Neural progenitor cell (in vitro differentiated cells): ENCODE results near the gene UBFD1. TPM values are rescaled to one million over a fixed set of nuclear protein-coding genes. Genes with fewer than 3 reads are reported as not detected.
"Not testable (repeated sequence)": the region's sequence is repeated elsewhere in the genome, so short reads cannot be mapped to it uniquely, and the experiment has no call there.

Source experiments
- DNase-seq: peaks from one replicate; pipeline ENCODE4 v3.0.0-alpha.2; 2016; ENCODE audit warnings: low spot score
- H2AFZ ChIP-seq: fragments of 200-600 bp; sonication (generic); replicated peaks from 2 replicates; pipeline ENCODE4 v1.6.1; 2016; ENCODE audit warnings: antibody characterized with exemption
- H3F3A ChIP-seq: fragments of 200-600 bp; sonication (generic); 2 replicates; pipeline ENCODE4 v1.6.1; 2016; ENCODE audit warnings: antibody characterized with exemption, low read depth
- H3K27ac ChIP-seq: fragments of 200-600 bp; sonication (generic); 2 replicates; pipeline ENCODE4 v1.5.1; 2016; ENCODE audit warnings: mild to moderate bottlenecking
- H3K27me3 ChIP-seq: fragments of 200-600 bp; sonication (generic); 2 replicates; pipeline ENCODE4 v1.6.1; 2016; ENCODE audit warnings: mild to moderate bottlenecking, moderate library complexity
- H3K36me3 ChIP-seq: fragments of 200-600 bp; sonication (generic); 2 replicates; pipeline ENCODE4 v1.5.1; 2016
- H3K4me1 ChIP-seq: fragments of 200-600 bp; sonication (generic); 2 replicates; pipeline ENCODE4 v1.6.1; 2016; ENCODE audit warnings: mixed run types
- H3K4me2 ChIP-seq: fragments of 200-600 bp; sonication (generic); 2 replicates; pipeline ENCODE4 v1.6.1; 2016
- H3K4me3 ChIP-seq: fragments of 200-600 bp; sonication (generic); 2 replicates; pipeline ENCODE4 v1.5.1; 2016
- H3K79me2 ChIP-seq: fragments of 200-600 bp; sonication (generic); 2 replicates; pipeline ENCODE4 v1.6.1; 2016; ENCODE audit warnings: low read depth
- H3K9ac ChIP-seq: fragments of 200-600 bp; sonication (generic); 2 replicates; pipeline ENCODE4 v1.6.1; 2016
- H3K9me3 ChIP-seq: fragments of 200-600 bp; sonication (generic); 2 replicates; pipeline ENCODE4 v1.5.1; 2016; ENCODE audit warnings: low read depth
- H4K20me1 ChIP-seq: fragments of 200-600 bp; sonication (generic); 2 replicates; pipeline ENCODE4 v1.6.1; 2016; ENCODE audit warnings: low read depth
- H3K27ac Mint-ChIP-seq: 3 replicates; pipeline ENCODE4 v1.8.0; 2021; ENCODE audit warnings: mixed read lengths
- H3K27me3 Mint-ChIP-seq: 2 replicates; pipeline ENCODE4 v1.8.0; 2022; ENCODE audit warnings: low read depth, mild to moderate bottlenecking, inconsistent platforms, moderate library complexity, mixed read lengths; ENCODE audit not compliant: insufficient read depth
- H3K36me3 Mint-ChIP-seq: 3 replicates; pipeline ENCODE4 v1.8.0; 2021; ENCODE audit warnings: mixed read lengths
- H3K4me1 Mint-ChIP-seq: 3 replicates; pipeline ENCODE4 v1.8.0; 2021; ENCODE audit warnings: mixed read lengths
- H3K4me3 Mint-ChIP-seq: 3 replicates; pipeline ENCODE4 v1.8.0; 2021; ENCODE audit warnings: mild to moderate bottlenecking, moderate library complexity, mixed read lengths
- H3K9me3 Mint-ChIP-seq: 3 replicates; pipeline ENCODE4 v1.8.0; 2020; ENCODE audit warnings: mixed read lengths
- CTCF ChIP-seq: fragments of 200-600 bp; sonication (generic); IDR thresholded peaks from 2 replicates; pipeline ENCODE4 v1.5.1; 2017; ENCODE audit warnings: antibody characterized with exemption, mild to moderate bottlenecking
- EZH2 ChIP-seq: fragments of 200-600 bp; sonication (generic); IDR thresholded peaks from 2 replicates; pipeline ENCODE4 v1.6.1; 2017; ENCODE audit warnings: antibody characterized with exemption, mild to moderate bottlenecking, moderate library complexity
- EZH2phosphoT487 ChIP-seq: fragments of 200-600 bp; sonication (generic); IDR thresholded peaks from 2 replicates; pipeline ENCODE4 v1.6.1; 2017; ENCODE audit warnings: antibody characterized with exemption
- total RNA-seq: library from RNA; depleted of rRNA; stranded (reverse); fragments of >200 nt; gene quantifications from 2 replicates; pipeline ENCODE4 v1.2.3, GENCODE V29; 2015; ENCODE audit warnings: low replicate concordance

UBFD1 gene
- total RNA-seq, 1 donor from 2014 or later, result 64.9 TPM

GRCh38 chr16:23509782-23510163 is 47.8 kb upstream of the UBFD1 start:
- H3K9me3 ChIP-seq, result no peaks in the 10 kb centered on the region
- peaks cover 38% of the 10 kb centered on the region for H3K4me1 Mint-ChIP-seq
- no peaks in the 10 kb centered on the region for H3K36me3 ChIP-seq
- H3K4me3 ChIP-seq, result peak overlapping the region; percentile 91
- H3K4me1 ChIP-seq, result peaks cover 36% of the 10 kb centered on the region
- H3K36me3 Mint-ChIP-seq, result peaks cover 14% of the 10 kb centered on the region
- TF ChIP-seq EZH2phosphoT487 (no peak), EZH2 (no peak), CTCF (no peak)
- H3F3A ChIP-seq, result peaks cover 32% of the 10 kb centered on the region
- no peak overlapping the region for H2AFZ ChIP-seq
- H4K20me1 ChIP-seq, result peaks cover 50% of the 10 kb centered on the region
- peak overlapping the region; percentile 79 for H3K27ac ChIP-seq
- H3K9ac ChIP-seq, result peak overlapping the region; percentile 64
- H3K27me3 ChIP-seq, result no peaks in the 10 kb centered on the region
- H3K27me3 Mint-ChIP-seq, result no peaks in the 10 kb centered on the region
- H3K27ac Mint-ChIP-seq, result peak overlapping the region; percentile 10
- H3K4me3 Mint-ChIP-seq, result peak overlapping the region; percentile 95
- DNase-seq, result peak; percentile 87
- H3K4me2 ChIP-seq, result peak overlapping the region; percentile 93
- H3K9me3 Mint-ChIP-seq, result no peaks in the 10 kb centered on the region
- H3K79me2 ChIP-seq, result peaks cover 55% of the 10 kb centered on the region

GRCh38 chr16:23510164-23510914 is 47.2 kb upstream of the UBFD1 start, which contains the start of gene GGA2:
Gene GGA2, minus strand, starts transcription at chr16:23510494. Its CDS starts 83 bp downstream, at chr16:23510411.
- Mint-ChIP-seq H3K36me3 (peaks cover 14% of the 10 kb centered on the region), H3K4me3 (peak within 1 kb of the TSS; percentile 95), H3K27me3 (no peaks in the 10 kb centered on the region), H3K9me3 (no peaks in the 10 kb centered on the region), H3K4me1 (peaks cover 32% of the 10 kb centered on the region), H3K27ac (peak within 1 kb of the TSS; percentile 10)
- Histone ChIP-seq H3K4me3 (peak within 1 kb of the TSS; percentile 91), H2AFZ (peak within 1 kb of the TSS; percentile 76), H3K36me3 (no peaks in the 10 kb centered on the region), H3K4me1 (peaks cover 30% of the 10 kb centered on the region), H3K27ac (peak within 1 kb of the TSS; percentile 79), H4K20me1 (peaks cover 44% of the 10 kb centered on the region), H3K79me2 (peaks cover 49% of the 10 kb centered on the region), H3F3A (peaks cover 27% of the 10 kb centered on the region), H3K27me3 (no peaks in the 10 kb centered on the region), H3K9me3 (no peaks in the 10 kb centered on the region), H3K9ac (peak within 1 kb of the TSS; percentile 64), H3K4me2 (peak within 1 kb of the TSS; percentile 93)
- TF ChIP-seq EZH2phosphoT487, result no peak
- no peak for TF ChIP-seq EZH2
- TF ChIP-seq CTCF, result no peak
- peak; percentile 89 for DNase-seq

- H3K27me3 ChIP-seq, H3K27me3 Mint-ChIP-seq, DNase-seq, H3K27ac ChIP-seq, H3K9me3 Mint-ChIP-seq, H3K27ac Mint-ChIP-seq, H3K9ac ChIP-seq, H3K36me3 ChIP-seq, H3K9me3 ChIP-seq: not testable (repeated sequence)
- H3F3A ChIP-seq, result peaks cover 21% of the 10 kb centered on the region
- H3K79me2 ChIP-seq, result peaks cover 44% of the 10 kb centered on the region
- Mint-ChIP-seq H3K4me3 (peak overlapping the region; percentile 88), H3K36me3 (peaks cover 16% of the 10 kb centered on the region), H3K4me1 (peaks cover 27% of the 10 kb centered on the region)
- peaks cover 25% of the 10 kb centered on the region for H3K4me1 ChIP-seq
- H3K4me2 ChIP-seq, result peak overlapping the region; percentile 93
- H3K4me3 ChIP-seq, result peak overlapping the region; percentile 91
- peak overlapping the region; percentile 76 for H2AFZ ChIP-seq
- peaks cover 38% of the 10 kb centered on the region for H4K20me1 ChIP-seq
Measured at GRCh38 chr16:23510915-23511270, 46.6 kb upstream of the UBFD1 start.

- Mint-ChIP-seq H3K4me1 (peaks cover 20% of the 10 kb centered on the region), H3K27ac (no peak overlapping the region), H3K36me3 (peaks cover 16% of the 10 kb centered on the region)
Measured at GRCh38 chr16:23511731-23512130, 45.8 kb upstream of the UBFD1 start.

More at GRCh38 chr16:23511731-23512130, 45.8 kb upstream of the UBFD1 start:
- H3K27ac ChIP-seq, result peak overlapping the region; percentile 1
- peaks cover 16% of the 10 kb centered on the region for H3F3A ChIP-seq
- H3K27me3 ChIP-seq, result no peaks in the 10 kb centered on the region
- Mint-ChIP-seq H3K27me3 (no peaks in the 10 kb centered on the region), H3K9me3 (no peaks in the 10 kb centered on the region), H3K4me3 (peak overlapping the region; percentile 76)
- no peak overlapping the region for H3K4me2 ChIP-seq
- TF ChIP-seq EZH2phosphoT487, result no peak
- TF ChIP-seq EZH2, result no peak
- TF ChIP-seq CTCF, result no peak
- no peak for DNase-seq
- peaks cover 16% of the 10 kb centered on the region for H3K4me1 ChIP-seq
- no peak overlapping the region for H3K9ac ChIP-seq
- no peak overlapping the region for H2AFZ ChIP-seq
- no peaks in the 10 kb centered on the region for H3K36me3 ChIP-seq
- peaks cover 35% of the 10 kb centered on the region for H3K79me2 ChIP-seq
- peaks cover 30% of the 10 kb centered on the region for H4K20me1 ChIP-seq
- no peaks in the 10 kb centered on the region for H3K9me3 ChIP-seq
- H3K4me3 ChIP-seq, result no peak overlapping the region
